Kidney epithelial cell (primary cell): ENCODE results near the gene RECK. TPM values are rescaled to one million over a fixed set of nuclear protein-coding genes. Genes with fewer than 3 reads are reported as not detected.

Experiments used
- DNase-seq: peaks from one replicate; pipeline ENCODE4 v3.0.0-alpha.2; 2010; ENCODE audit warnings: low read depth
- H3K27me3 ChIP-seq: 2 replicates; pipeline ENCODE4 v1.6.0; 2011; ENCODE audit warnings: low read length; ENCODE audit not compliant: control insufficient read depth, insufficient read depth
- H3K36me3 ChIP-seq: 2 replicates; pipeline ENCODE4 v1.5.1; 2011; ENCODE audit warnings: low read length; ENCODE audit not compliant: control insufficient read depth, insufficient read depth
- H3K4me3 ChIP-seq: 2 replicates; pipeline ENCODE4 v1.5.1; 2011; ENCODE audit warnings: low read depth, mild to moderate bottlenecking, control low read depth, low read length
- total RNA-seq: library from RNA; depleted of rRNA; stranded (reverse); fragments of >200 nt; gene quantifications from 2 replicates; pipeline ENCODE4 v1.2.3, GENCODE V29; 2015
- TF ChIP-seq, protein P1 (sequence below): IDR thresholded peaks from 2 replicates; pipeline ENCODE4 v1.5.1; 2011; ENCODE audit warnings: mild to moderate bottlenecking, moderate library complexity, low read length, control low read depth, inconsistent platforms; ENCODE audit not compliant: insufficient read depth, poor library complexity, severe bottlenecking

The RECK gene
- total RNA-seq, 1 donor from 2014 or later, result 4.0 TPM

- TF ChIP-seq, protein P1, sequence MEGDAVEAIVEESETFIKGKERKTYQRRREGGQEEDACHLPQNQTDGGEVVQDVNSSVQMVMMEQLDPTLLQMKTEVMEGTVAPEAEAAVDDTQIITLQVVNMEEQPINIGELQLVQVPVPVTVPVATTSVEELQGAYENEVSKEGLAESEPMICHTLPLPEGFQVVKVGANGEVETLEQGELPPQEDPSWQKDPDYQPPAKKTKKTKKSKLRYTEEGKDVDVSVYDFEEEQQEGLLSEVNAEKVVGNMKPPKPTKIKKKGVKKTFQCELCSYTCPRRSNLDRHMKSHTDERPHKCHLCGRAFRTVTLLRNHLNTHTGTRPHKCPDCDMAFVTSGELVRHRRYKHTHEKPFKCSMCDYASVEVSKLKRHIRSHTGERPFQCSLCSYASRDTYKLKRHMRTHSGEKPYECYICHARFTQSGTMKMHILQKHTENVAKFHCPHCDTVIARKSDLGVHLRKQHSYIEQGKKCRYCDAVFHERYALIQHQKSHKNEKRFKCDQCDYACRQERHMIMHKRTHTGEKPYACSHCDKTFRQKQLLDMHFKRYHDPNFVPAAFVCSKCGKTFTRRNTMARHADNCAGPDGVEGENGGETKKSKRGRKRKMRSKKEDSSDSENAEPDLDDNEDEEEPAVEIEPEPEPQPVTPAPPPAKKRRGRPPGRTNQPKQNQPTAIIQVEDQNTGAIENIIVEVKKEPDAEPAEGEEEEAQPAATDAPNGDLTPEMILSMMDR, result no peak
- Histone ChIP-seq H3K4me3 (no peak overlapping the region), H3K36me3 (no peaks in the 10 kb centered on the region), H3K27me3 (no peaks in the 10 kb centered on the region)
- no peak for DNase-seq
Observed at GRCh38 chr9:36143245-36143641, 106.5 kb downstream of the RECK start.

GRCh38 chr9:36144309-36145232, 107.9 kb downstream of the RECK start:
- H3K27me3 ChIP-seq, result no peaks in the 10 kb centered on the region
- DNase-seq, result no peak
- H3K4me3 ChIP-seq, result no peak overlapping the region
- TF ChIP-seq, protein P1, result no peak
- H3K36me3 ChIP-seq, result no peaks in the 10 kb centered on the region

- DNase-seq, result no peak
- Histone ChIP-seq H3K4me3 (no peak overlapping the region), H3K36me3 (no peaks in the 10 kb centered on the region), H3K27me3 (no peaks in the 10 kb centered on the region)
- TF ChIP-seq, protein P1, result no peak
Observed at GRCh38 chr9:36145970-36146369, 109.3 kb downstream of the RECK start.

- Histone ChIP-seq H3K27me3 (no peaks in the 10 kb centered on the region), H3K4me3 (no peak overlapping the region), H3K36me3 (no peaks in the 10 kb centered on the region)
- TF ChIP-seq, protein P1, result no peak
- no peak for DNase-seq
Observed at GRCh38 chr9:36146651-36147050, 109.9 kb downstream of the RECK start.

- TF ChIP-seq, protein P1, result no peak
- H3K4me3 ChIP-seq, result no peak overlapping the region
Observed at GRCh38 chr9:36147441-36148175, 110.9 kb downstream of the RECK start.

More at GRCh38 chr9:36147441-36148175, 110.9 kb downstream of the RECK start:
- no peaks in the 10 kb centered on the region for H3K36me3 ChIP-seq
- no peaks in the 10 kb centered on the region for H3K27me3 ChIP-seq
- no peak for DNase-seq
